ENCODE measurements around the gene PRR20A.
"Not testable (repeated sequence)": the region's sequence is repeated elsewhere in the genome, so short reads cannot be mapped to it uniquely, and the experiment has no call there.

DNA sequence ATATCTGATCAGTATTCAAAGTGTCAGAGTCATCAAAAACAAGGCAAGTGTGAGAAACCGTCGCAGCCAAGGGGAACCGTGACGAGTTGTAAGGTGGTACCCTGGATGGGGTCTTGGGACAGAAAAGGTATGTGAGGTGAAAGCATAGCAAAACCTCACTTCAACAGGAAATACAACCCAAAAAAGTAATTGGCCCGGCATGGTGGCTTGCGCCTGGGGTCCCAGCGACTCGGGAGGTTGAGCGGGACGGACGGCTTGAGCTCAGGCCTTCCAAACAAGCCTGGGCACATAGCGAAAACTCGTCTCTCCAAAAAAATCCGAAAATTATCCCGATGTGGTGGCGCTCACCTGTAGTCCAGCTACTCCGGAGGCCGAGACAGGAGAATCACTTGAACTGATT is 937 bp upstream of the PRR20A start:
- not testable (repeated sequence) for TF ChIP-seq YY1 (IDR thresholded peaks at IDR 0.05; ENCODE audit: insufficient read depth, insufficient read length); ZNF274 (IDR thresholded peaks at IDR 0.05; ENCODE audit: low read depth, low read length)
